ENCODE results near the gene RBBP9.
"Not testable (repeated sequence)": the region's sequence is repeated elsewhere in the genome, so short reads cannot be mapped to it uniquely, and the experiment has no call there.

RBBP9 gene

DNA sequence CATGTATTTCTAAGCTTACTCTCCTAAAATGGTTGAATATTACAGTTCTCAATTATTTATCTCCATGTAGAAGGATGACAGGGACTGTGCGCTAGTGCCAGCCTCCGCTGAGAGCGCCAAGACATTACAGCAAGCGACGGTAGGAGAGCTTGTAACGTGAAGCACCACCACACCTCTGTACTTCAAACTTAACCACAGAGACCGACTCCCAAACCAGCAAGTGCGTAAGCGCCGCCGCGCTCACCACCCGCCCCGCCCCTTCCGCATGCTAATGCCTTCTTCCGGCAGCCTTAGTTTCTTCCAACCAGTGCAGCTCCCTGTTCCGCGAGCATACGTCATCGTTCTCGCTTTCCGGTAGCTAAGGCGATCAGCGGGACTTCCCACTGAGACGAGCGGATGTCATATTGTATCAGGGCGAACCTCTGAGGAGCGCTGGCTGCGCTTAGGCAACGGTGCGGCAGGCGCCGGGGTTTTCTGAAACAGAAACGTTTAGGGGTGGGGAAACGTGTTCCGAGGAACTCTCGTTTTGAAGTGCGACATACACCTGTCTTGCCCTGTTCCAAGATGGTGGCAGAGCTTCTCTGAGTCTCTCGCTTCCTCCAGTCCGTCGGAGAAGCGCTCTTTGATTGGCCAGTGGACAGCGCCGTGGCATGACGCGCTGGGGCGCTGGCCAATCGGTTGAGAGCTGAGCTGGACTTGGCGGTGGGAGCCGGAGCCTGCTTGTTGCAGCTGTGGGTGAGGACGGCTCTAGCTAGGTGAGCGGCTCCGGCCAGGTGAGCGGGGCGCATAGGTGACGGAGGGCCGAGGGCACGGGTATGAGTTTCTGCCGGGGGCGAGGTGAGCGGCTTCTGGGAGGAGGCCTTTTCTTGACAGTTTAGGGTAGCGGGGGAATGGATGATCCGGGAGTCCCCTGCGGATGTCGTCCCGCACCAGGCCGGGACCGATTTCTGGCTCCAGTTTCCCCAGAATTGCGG, 10.5 kb upstream of the RBBP9 start, which contains the start of gene SEC23B:
Gene SEC23B, plus strand, starts transcription at position 723 of the 974 bp plus-strand sequence. CDS start 2,896 bp downstream, outside the sequence.
- H3K27ac ChIP-seq (ENCODE audit: low read depth, low read length): peak within 1 kb of the TSS; percentile 93

DNA sequence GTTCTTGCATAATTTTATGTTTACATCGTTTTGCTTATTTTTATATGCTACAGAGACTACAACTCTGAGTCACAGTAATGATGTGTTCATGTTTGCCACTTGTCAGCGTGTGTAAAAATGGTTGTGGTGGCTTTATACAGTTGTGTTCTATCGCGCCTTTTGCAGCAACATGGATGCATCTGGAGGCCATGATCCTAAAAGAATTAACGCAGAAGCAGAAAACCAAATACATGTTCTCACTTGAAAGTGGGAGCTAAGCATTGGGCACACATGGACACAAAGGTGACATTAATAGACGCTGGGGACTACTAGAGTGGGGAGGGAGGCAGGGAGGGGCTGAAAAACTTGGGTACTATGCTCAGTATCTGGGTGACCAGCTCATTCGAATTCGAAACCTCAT, 9.7 kb upstream of the RBBP9 start:
- H3K4me1 ChIP-seq (ENCODE audit: control insufficient read depth, low read length): peaks cover 34% of the 10 kb centered on the region
- H3K36me3 ChIP-seq (ENCODE audit: control insufficient read depth, low read length): peaks cover 33% of the 10 kb centered on the region
- H3K9me2 ChIP-seq (replicated peaks; ENCODE audit: control insufficient read depth, low read length): no peaks in the 10 kb centered on the region
- no peaks in the 10 kb centered on the region for H4K20me1 ChIP-seq (ENCODE audit: control insufficient read depth, insufficient read depth, low read depth, low read length)
- peak overlapping the region; percentile 74 for H3K4me2 ChIP-seq (ENCODE audit: low read length)
- peak overlapping the region; percentile 89 for H3K4me3 ChIP-seq (ENCODE audit: low read length)
- H3K27ac ChIP-seq (ENCODE audit: low read depth, low read length): peak overlapping the region; percentile 93
- no peaks in the 10 kb centered on the region for H3K9me3 ChIP-seq (ENCODE audit: control insufficient read depth, insufficient read depth, low read length)
- peaks cover 13% of the 10 kb centered on the region for H3F3A ChIP-seq (ENCODE audit: control insufficient read depth, insufficient read depth)
- no peak for TF ChIP-seq EZH2phosphoT487 (IDR thresholded peaks at IDR 0.05; ENCODE audit: borderline replicate concordance, low read length)
- TF ChIP-seq, protein P1, sequence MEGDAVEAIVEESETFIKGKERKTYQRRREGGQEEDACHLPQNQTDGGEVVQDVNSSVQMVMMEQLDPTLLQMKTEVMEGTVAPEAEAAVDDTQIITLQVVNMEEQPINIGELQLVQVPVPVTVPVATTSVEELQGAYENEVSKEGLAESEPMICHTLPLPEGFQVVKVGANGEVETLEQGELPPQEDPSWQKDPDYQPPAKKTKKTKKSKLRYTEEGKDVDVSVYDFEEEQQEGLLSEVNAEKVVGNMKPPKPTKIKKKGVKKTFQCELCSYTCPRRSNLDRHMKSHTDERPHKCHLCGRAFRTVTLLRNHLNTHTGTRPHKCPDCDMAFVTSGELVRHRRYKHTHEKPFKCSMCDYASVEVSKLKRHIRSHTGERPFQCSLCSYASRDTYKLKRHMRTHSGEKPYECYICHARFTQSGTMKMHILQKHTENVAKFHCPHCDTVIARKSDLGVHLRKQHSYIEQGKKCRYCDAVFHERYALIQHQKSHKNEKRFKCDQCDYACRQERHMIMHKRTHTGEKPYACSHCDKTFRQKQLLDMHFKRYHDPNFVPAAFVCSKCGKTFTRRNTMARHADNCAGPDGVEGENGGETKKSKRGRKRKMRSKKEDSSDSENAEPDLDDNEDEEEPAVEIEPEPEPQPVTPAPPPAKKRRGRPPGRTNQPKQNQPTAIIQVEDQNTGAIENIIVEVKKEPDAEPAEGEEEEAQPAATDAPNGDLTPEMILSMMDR (IDR thresholded peaks at IDR 0.05; ENCODE audit: low read depth, low read length, poor library complexity, severe bottlenecking): no peak
- H3K79me2 ChIP-seq (ENCODE audit: control insufficient read depth, low read length): peaks cover 28% of the 10 kb centered on the region
- no peaks in the 10 kb centered on the region for H3K27me3 ChIP-seq (ENCODE audit: control insufficient read depth, low read length)

More for the DNA sequence above, 10.5 kb upstream of the RBBP9 start, which contains the start of gene SEC23B:
- H3K4me3 ChIP-seq (ENCODE audit: low read length): peak within 1 kb of the TSS; percentile 89
- H3K4me2 ChIP-seq (ENCODE audit: low read length): peak within 1 kb of the TSS; percentile 74
- no peaks in the 10 kb centered on the region for H3K9me2 ChIP-seq (replicated peaks; ENCODE audit: control insufficient read depth, low read length)
- H3K27me3 ChIP-seq (ENCODE audit: control insufficient read depth, low read length): no peaks in the 10 kb centered on the region
- H4K20me1 ChIP-seq (ENCODE audit: control insufficient read depth, insufficient read depth, low read depth, low read length): no peaks in the 10 kb centered on the region
- H3K79me2 ChIP-seq (ENCODE audit: control insufficient read depth, low read length): peaks cover 28% of the 10 kb centered on the region
- H3K36me3 ChIP-seq (ENCODE audit: control insufficient read depth, low read length): peaks cover 38% of the 10 kb centered on the region
- H3K4me1 ChIP-seq (ENCODE audit: control insufficient read depth, low read length): peaks cover 34% of the 10 kb centered on the region
- H3K9me3 ChIP-seq (ENCODE audit: control insufficient read depth, insufficient read depth, low read length): no peaks in the 10 kb centered on the region
- H3F3A ChIP-seq (ENCODE audit: control insufficient read depth, insufficient read depth): peaks cover 13% of the 10 kb centered on the region
- no peak for TF ChIP-seq EZH2phosphoT487 (IDR thresholded peaks at IDR 0.05; ENCODE audit: borderline replicate concordance, low read length)
- TF ChIP-seq, protein P1 (IDR thresholded peaks at IDR 0.05; ENCODE audit: low read depth, low read length, poor library complexity, severe bottlenecking): no peak

DNA sequence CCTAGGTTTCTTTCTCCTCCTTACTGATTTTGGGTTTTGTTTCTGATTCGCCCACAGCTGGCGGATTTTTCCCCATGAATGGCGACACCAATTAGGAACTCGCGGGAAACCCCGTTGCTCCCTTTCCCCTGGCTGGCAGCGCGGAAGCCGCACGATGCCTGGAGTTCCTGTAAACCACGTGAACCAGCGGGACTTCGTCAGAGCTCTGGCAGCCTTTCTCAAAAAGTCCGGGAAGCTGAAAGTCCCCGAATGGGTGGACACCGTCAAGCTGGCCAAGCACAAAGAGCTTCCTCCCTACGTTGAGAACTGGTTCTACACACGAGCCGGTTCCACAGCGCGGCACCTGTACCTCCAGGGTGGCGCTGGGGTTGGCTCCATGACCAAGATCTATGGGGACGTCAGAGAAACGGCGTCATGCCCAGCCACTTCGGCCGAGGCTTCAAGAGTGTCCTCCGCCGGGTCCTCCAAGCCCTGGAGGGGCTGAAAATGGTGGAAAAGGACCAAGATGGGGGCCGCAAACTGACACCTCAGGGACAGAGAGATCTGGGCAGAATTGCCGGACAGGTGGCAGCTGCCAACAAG, 7.5 kb upstream of the RBBP9 start:
- no peak overlapping the region for H3K4me2 ChIP-seq (ENCODE audit: low read length)
- no peak overlapping the region for H3K27ac ChIP-seq (ENCODE audit: low read depth, low read length)
- no peaks in the 10 kb centered on the region for H3K9me2 ChIP-seq (replicated peaks; ENCODE audit: control insufficient read depth, low read length)
- peaks cover 18% of the 10 kb centered on the region for H3K79me2 ChIP-seq (ENCODE audit: control insufficient read depth, low read length)
- H3K9me3 ChIP-seq (ENCODE audit: control insufficient read depth, insufficient read depth, low read length): no peaks in the 10 kb centered on the region
- H3K4me1 ChIP-seq (ENCODE audit: control insufficient read depth, low read length): peaks cover 26% of the 10 kb centered on the region
- peaks cover 11% of the 10 kb centered on the region for H3K36me3 ChIP-seq (ENCODE audit: control insufficient read depth, low read length)
- H3F3A ChIP-seq (ENCODE audit: control insufficient read depth, insufficient read depth): 0 out of 2 replicates have a peak, but pooled peaks cover 6% of the 10 kb centered on the region
- no peaks in the 10 kb centered on the region for H4K20me1 ChIP-seq (ENCODE audit: control insufficient read depth, insufficient read depth, low read depth, low read length)
- no peak overlapping the region for H3K4me3 ChIP-seq (ENCODE audit: low read length)
- TF ChIP-seq EZH2phosphoT487 (IDR thresholded peaks at IDR 0.05; ENCODE audit: borderline replicate concordance, low read length): no peak
- TF ChIP-seq, protein P1 (IDR thresholded peaks at IDR 0.05; ENCODE audit: low read depth, low read length, poor library complexity, severe bottlenecking): no peak
- no peaks in the 10 kb centered on the region for H3K27me3 ChIP-seq (ENCODE audit: control insufficient read depth, low read length)

DNA sequence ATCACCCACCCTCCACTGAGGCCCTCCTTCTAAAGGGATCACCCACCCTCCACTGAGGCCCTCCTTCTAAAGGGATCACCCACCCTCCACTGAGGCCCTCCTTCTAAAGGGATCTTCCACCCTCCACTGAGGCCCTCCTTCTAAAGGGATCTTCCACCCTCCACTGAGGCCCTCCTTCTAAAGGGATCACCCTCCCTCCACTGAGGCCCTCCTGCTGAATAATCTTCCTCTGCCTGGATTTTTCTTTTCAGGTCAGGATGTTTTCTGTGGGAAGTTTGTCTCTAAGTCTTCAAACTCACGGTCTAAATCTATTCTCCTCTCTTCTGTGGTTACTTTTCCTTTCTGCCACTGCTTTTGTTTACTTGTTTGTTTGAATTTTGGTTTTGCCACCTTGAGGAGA, 4.6 kb upstream of the RBBP9 start:
- H3K27me3 ChIP-seq (ENCODE audit: control insufficient read depth, low read length); H3K27ac ChIP-seq (ENCODE audit: low read depth, low read length); H3K4me2 ChIP-seq (ENCODE audit: low read length); H4K20me1 ChIP-seq (ENCODE audit: control insufficient read depth, insufficient read depth, low read depth, low read length); H3K9me3 ChIP-seq (ENCODE audit: control insufficient read depth, insufficient read depth, low read length); H3K79me2 ChIP-seq (ENCODE audit: control insufficient read depth, low read length); H3K4me3 ChIP-seq (ENCODE audit: low read length); H3K36me3 ChIP-seq (ENCODE audit: control insufficient read depth, low read length); H3F3A ChIP-seq (ENCODE audit: control insufficient read depth, insufficient read depth); H3K9me2 ChIP-seq (replicated peaks; ENCODE audit: control insufficient read depth, low read length): not testable (repeated sequence)
- peaks cover 16% of the 10 kb centered on the region for H3K4me1 ChIP-seq (ENCODE audit: control insufficient read depth, low read length)
